K562 (cell line): ENCODE results near the gene TMEM123. TPM values are rescaled to one million over a fixed set of nuclear protein-coding genes. Genes with fewer than 3 reads are reported as not detected.

ENCODE experiments used
- ARHGAP35 ChIP-seq: fragments of 450-650 bp; IDR thresholded peaks from 2 replicates; pipeline ENCODE4 v1.6.1; 2018; ENCODE audit not compliant: partially characterized antibody
- ATF2 ChIP-seq: sonication (generic); formaldehyde crosslinking; IDR thresholded peaks from 2 replicates; pipeline ENCODE4 v1.8.1; 2022; ENCODE audit warnings: missing genetic modification reagents
- FOXA1 ChIP-seq: fragments of 450-650 bp; IDR thresholded peaks from 2 replicates; pipeline ENCODE4 v1.6.1; 2016; ENCODE audit warnings: mild to moderate bottlenecking, borderline replicate concordance
- HMG20B ChIP-seq: fragments of 250-450 bp; sonication (Bioruptor Pico); IDR thresholded peaks from 2 replicates; pipeline ENCODE4 v1.5.0; 2021; ENCODE audit warnings: mild to moderate bottlenecking
- KAT8 ChIP-seq: fragments of 450-650 bp; IDR thresholded peaks from 2 replicates; pipeline ENCODE4 v1.6.1; 2016; ENCODE audit warnings: low read depth, mild to moderate bottlenecking
- MAFK ChIP-seq: IDR thresholded peaks from 2 replicates; pipeline ENCODE4 v1.6.1; 2011; ENCODE audit warnings: low read length, improper control_type of control experiment
- MYC ChIP-seq, 2 experiments: fragments of 250-450 bp in 1 of 2; sonication (Bioruptor Pico) in 1 of 2; IDR thresholded peaks; 2 replicates each; pipeline versions ENCODE4 v1.5.1 to v1.6.1; 2012 to 2021; ENCODE audit warnings: low read depth in 2 of 2, borderline replicate concordance in 1 of 2, improper control_type of control experiment in 1 of 2, low read length in 1 of 2, mild to moderate bottlenecking in 1 of 2, moderate library complexity in 1 of 2
- NCOA2 ChIP-seq, 2 experiments: fragments of 450-650 bp; IDR thresholded peaks; 2 replicates each; pipeline ENCODE4 v1.6.1; 2018; ENCODE audit warnings: mild to moderate bottlenecking in 2 of 2, moderate library complexity in 1 of 2; ENCODE audit not compliant: partially characterized antibody in 2 of 2
- NR2C2 ChIP-seq, 2 experiments: fragments of 200-800 bp in 1 of 2; sonication (Bioruptor generic) in 1 of 2; sonication (generic) in 1 of 2; formaldehyde crosslinking in 1 of 2; IDR thresholded peaks; 2 replicates each; pipeline versions ENCODE4 v1.6.1 to v1.8.0; 2016 to 2022; ENCODE audit warnings: mild to moderate bottlenecking in 1 of 2, missing compliant biosample characterization in 1 of 2, missing genetic modification characterization in 1 of 2, missing genetic modification reagents in 1 of 2
- NRF1 ChIP-seq, 2 experiments: fragments of 450-650 bp; IDR thresholded peaks in 1 of 2; conservative IDR thresholded peaks in 1 of 2; 2 replicates each; pipeline ENCODE4 v1.6.1; 2014; ENCODE audit warnings: mild to moderate bottlenecking in 2 of 2
- POLR3G ChIP-seq: IDR thresholded peaks from 2 replicates; pipeline ENCODE4 v1.6.1; 2011; ENCODE audit not compliant: insufficient read length, insufficient replicate concordance; ENCODE audit errors: extremely low read depth
- SIX5 ChIP-seq, 2 experiments: IDR thresholded peaks; 2 replicates each; pipeline ENCODE4 v1.6.1; 2011; ENCODE audit warnings: low read length in 2 of 2, borderline replicate concordance in 1 of 2, low read depth in 1 of 2, mild to moderate bottlenecking in 1 of 2, moderate library complexity in 1 of 2; ENCODE audit not compliant: insufficient read depth in 1 of 2
- SRSF3 ChIP-seq: fragments of 200-400 bp; formaldehyde crosslinking; IDR thresholded peaks from 2 replicates; pipeline ENCODE4 v1.6.1; 2016; ENCODE audit warnings: mild to moderate bottlenecking, low read length, moderate library complexity; ENCODE audit not compliant: insufficient read depth
- TAL1 ChIP-seq: fragments of 450-650 bp; IDR thresholded peaks from 2 replicates; pipeline ENCODE4 v1.6.1; 2016; ENCODE audit warnings: mild to moderate bottlenecking
- TBL1XR1 ChIP-seq, 2 experiments: IDR thresholded peaks; 2 replicates each; pipeline ENCODE4 v1.6.1; 2012; ENCODE audit warnings: improper control_type of control experiment in 2 of 2, low read length in 2 of 2, mild to moderate bottlenecking in 1 of 2
- TEAD1 ChIP-seq, 2 experiments: fragments of 450-650 bp in 1 of 2; sonication (generic) in 1 of 2; formaldehyde crosslinking; IDR thresholded peaks; 2 replicates each; pipeline versions ENCODE4 v1.4.0 to v1.8.0; 2020 to 2022; ENCODE audit warnings: mild to moderate bottlenecking in 2 of 2, missing genetic modification reagents in 1 of 2
- TRIM24 ChIP-seq, 2 experiments: fragments of 450-650 bp; IDR thresholded peaks; 2 replicates each; pipeline ENCODE4 v1.6.1; 2016
- USF2 ChIP-seq: sonication (generic); formaldehyde crosslinking; IDR thresholded peaks from 2 replicates; pipeline ENCODE4 v1.5.0; 2020; ENCODE audit warnings: missing genetic modification reagents
- ZFP1 ChIP-seq: fragments of 450-650 bp; formaldehyde crosslinking; IDR thresholded peaks from 2 replicates; pipeline ENCODE4 v1.4.0; 2020; ENCODE audit warnings: mild to moderate bottlenecking, mixed read lengths
- ZNF23 ChIP-seq: fragments of 250-450 bp; sonication (Bioruptor Pico); IDR thresholded peaks from 2 replicates; pipeline ENCODE4 v1.4.0; 2020; ENCODE audit warnings: mild to moderate bottlenecking
- ZNF699 ChIP-seq: fragments of 250-450 bp; sonication (Bioruptor Pico); IDR thresholded peaks from 2 replicates; pipeline ENCODE4 v1.8.0; 2021; ENCODE audit warnings: mild to moderate bottlenecking, moderate library complexity; ENCODE audit not compliant: insufficient replicate concordance
- ZSCAN32 ChIP-seq: fragments of 450-650 bp; formaldehyde crosslinking; IDR thresholded peaks from 2 replicates; pipeline ENCODE4 v1.4.0; 2020; ENCODE audit warnings: mild to moderate bottlenecking, moderate library complexity
- polyA plus RNA-seq, 8 experiments: library from polyadenylated mRNA; depleted of rRNA in 4 of 8; stranded (reverse) in 5 of 8; unstranded in 3 of 8; fragments of >200 nt; fragmentation: Nextera tagmentation in 2 of 8; fragmentation: Illumina TruSeq in 1 of 8; extraction: Ambion mirVana in 2 of 8; extraction: Trizol in 1 of 8; gene quantifications; 2 replicates each; pipeline versions ENCODE4 v1.2.1 to v1.2.3, GENCODE V29; 2011 to 2014; ENCODE audit warnings: inconsistent platforms in 1 of 8, missing spikeins in 1 of 8
- total RNA-seq, 7 experiments: library from RNA; depleted of rRNA in 6 of 7; stranded (reverse); fragments of >200 nt in 6 of 7; fragmentation: Illumina TruSeq in 2 of 7; extraction: Trizol in 2 of 7; gene quantifications; 2 replicates each; pipeline versions ENCODE4 v1.2.1 to v1.2.3, GENCODE V29; 2011 to 2021; ENCODE audit warnings: low replicate concordance in 1 of 7
- TF ChIP-seq, protein P1 (sequence below), 2 experiments: IDR thresholded peaks in 1 of 2; conservative IDR thresholded peaks in 1 of 2; 2 replicates each; pipeline ENCODE4 v1.6.1; 2016; ENCODE audit warnings: low read depth in 2 of 2, mild to moderate bottlenecking in 1 of 2, missing compliant biosample characterization in 1 of 2, missing genetic modification characterization in 1 of 2, moderate library complexity in 1 of 2

Gene TMEM123
- total and polyA plus RNA-seq, 9 of the 15 experiments (the other 6 are each of a cell fraction or from before 2014, with no cell fraction given), result 19.8 to 344 (median 82.4) TPM

- no peak for TF ChIP-seq TEAD1 (CRISPR knock-in tag; IDR thresholded peaks at IDR 0.05)
- no peak for TF ChIP-seq KAT8
- TF ChIP-seq POLR3G, result no peak
- TF ChIP-seq ATF2, result no peak
- TF ChIP-seq, protein P1, sequence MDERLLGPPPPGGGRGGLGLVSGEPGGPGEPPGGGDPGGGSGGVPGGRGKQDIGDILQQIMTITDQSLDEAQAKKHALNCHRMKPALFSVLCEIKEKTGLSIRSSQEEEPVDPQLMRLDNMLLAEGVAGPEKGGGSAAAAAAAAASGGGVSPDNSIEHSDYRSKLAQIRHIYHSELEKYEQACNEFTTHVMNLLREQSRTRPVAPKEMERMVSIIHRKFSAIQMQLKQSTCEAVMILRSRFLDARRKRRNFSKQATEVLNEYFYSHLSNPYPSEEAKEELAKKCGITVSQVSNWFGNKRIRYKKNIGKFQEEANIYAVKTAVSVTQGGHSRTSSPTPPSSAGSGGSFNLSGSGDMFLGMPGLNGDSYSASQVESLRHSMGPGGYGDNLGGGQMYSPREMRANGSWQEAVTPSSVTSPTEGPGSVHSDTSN (CRISPR knock-in tag; IDR thresholded peaks at IDR 0.05; ENCODE audit: low read depth), result no peak
- TF ChIP-seq, protein P1 (tag; conservative IDR thresholded peaks at IDR 0.05; ENCODE audit: low read depth), result peak; percentile 33; the same call in 1 of the 2 replicates
- no peak for TF ChIP-seq SIX5 (IDR thresholded peaks at IDR 0.05; ENCODE audit: borderline replicate concordance in 1 of 2, insufficient read depth in 1 of 2, low read depth in 1 of 2, low read length in 2 of 2)
- TF ChIP-seq NCOA2 (IDR thresholded peaks at IDR 0.05; ENCODE audit: partially characterized antibody in 2 of 2), result no peak
- no peak for TF ChIP-seq ZFP1
- TF ChIP-seq ZNF699 (CRISPR knock-in tag), result no peak
- no peak for TF ChIP-seq TBL1XR1 (IDR thresholded peaks at IDR 0.05; ENCODE audit: low read length in 2 of 2)
- no peak for TF ChIP-seq MYC (IDR thresholded peaks at IDR 0.05; ENCODE audit: low read depth, low read length)
- no peak for TF ChIP-seq MYC (CRISPR knock-in tag; IDR thresholded peaks at IDR 0.05; ENCODE audit: borderline replicate concordance, low read depth)
- no peak for TF ChIP-seq FOXA1
- TF ChIP-seq USF2 (CRISPR knock-in tag), result no peak
- TF ChIP-seq HMG20B (CRISPR knock-in tag), result no peak
- peak; percentile 65 for TF ChIP-seq TAL1
- TF ChIP-seq MAFK, result peak; percentile 63
- TF ChIP-seq ZSCAN32 (CRISPR knock-in tag), result no peak
- no peak for TF ChIP-seq NR2C2 (CRISPR knock-in tag; IDR thresholded peaks at IDR 0.05)
- no peak for TF ChIP-seq NR2C2 (tag; IDR thresholded peaks at IDR 0.05)
- no peak for TF ChIP-seq NRF1 (conservative IDR thresholded peaks at IDR 0.05 in 1 of 2, IDR thresholded peaks at IDR 0.05 in 1 of 2)
- TF ChIP-seq SRSF3, result no peak
- TF ChIP-seq TRIM24 (IDR thresholded peaks at IDR 0.05), result peak in 1 of 2 experiments; percentile 37; a peak in 1 of 4 replicates
- no peak for TF ChIP-seq ZNF23 (CRISPR knock-in tag)
- no peak for TF ChIP-seq ARHGAP35
Observed at GRCh38 chr11:102390667-102391465, 61.7 kb downstream of the TMEM123 start (continued).
